Gastrocnemius medialis (tissue), 4 donors: ENCODE measurements around the gene SRRM3. TPM values are rescaled to one million over a fixed set of nuclear protein-coding genes. Genes with fewer than 3 reads are reported as not detected.
"Not testable (repeated sequence)": the region's sequence is repeated elsewhere in the genome, so short reads cannot be mapped to it uniquely, and the experiment has no call there.

Source experiments
- ATAC-seq, 2 donors: fragments of 150-250 bp; one replicate each; pipeline ENCODE4 v1.9.1; 2016
- DNase-seq, 2 donors: peaks; one replicate each; pipeline ENCODE4 v3.0.0-alpha.2; 2019
- H3K27ac ChIP-seq, 4 donors: fragments of 200-600 bp; sonication (generic); 1 replicate in 1 of 4; 2 replicates in 3 of 4; pipeline ENCODE4 v1.5.1; 2016 to 2018; ENCODE audit warnings: mild to moderate bottlenecking in 2 of 4, moderate library complexity in 1 of 4
- H3K27me3 ChIP-seq, 3 donors: fragments of 200-600 bp; sonication (generic) in 2 of 3; 1 replicate in 1 of 3; 2 replicates in 2 of 3; pipeline versions ENCODE4 v1.5.1 to v1.6.0; 2016 to 2019; ENCODE audit warnings: mild to moderate bottlenecking in 1 of 3, moderate library complexity in 1 of 3
- H3K36me3 ChIP-seq, 2 donors: fragments of 200-600 bp; sonication (generic) in 1 of 2; one replicate each; pipeline ENCODE4 v1.5.1; 2017 to 2018
- H3K4me1 ChIP-seq, 2 donors: fragments of 200-600 bp; sonication (generic) in 1 of 2; one replicate each; pipeline ENCODE4 v1.5.1; 2016 to 2017; ENCODE audit warnings: mild to moderate bottlenecking in 2 of 2
- H3K4me3 ChIP-seq, 4 donors: fragments of 200-600 bp; sonication (generic) in 3 of 4; 1 replicate in 1 of 4; 2 replicates in 3 of 4; pipeline ENCODE4 v1.5.1; 2016 to 2019; ENCODE audit warnings: mild to moderate bottlenecking in 2 of 4
- H3K9me3 ChIP-seq, 3 donors: fragments of 200-600 bp; sonication (generic) in 2 of 3; 1 replicate in 1 of 3; 2 replicates in 2 of 3; pipeline ENCODE4 v1.5.1; 2016 to 2019
- CTCF ChIP-seq, 5 experiments: fragments of 450-650 bp in 3 of 5; fragments of 200-600 bp in 2 of 5; sonication (generic) in 2 of 5; IDR thresholded peaks in 4 of 5; conservative IDR thresholded peaks in 1 of 5; 1 replicate in 4 of 5; 2 replicates in 1 of 5; pipeline ENCODE4 v1.5.1; 2016 to 2019; ENCODE audit warnings: antibody characterized with exemption in 5 of 5, mild to moderate bottlenecking in 3 of 5, moderate library complexity in 3 of 5
- POLR2A ChIP-seq, 2 donors: fragments of 450-650 bp; IDR thresholded peaks; one replicate each; pipeline ENCODE4 v1.6.1; 2017; ENCODE audit warnings: antibody characterized with exemption in 2 of 2, mild to moderate bottlenecking in 2 of 2, moderate library complexity in 2 of 2
- in situ Hi-C, 4 donors: fragments of 200-750 bp; cut with MboI; loops; one replicate each; pipeline versions ENCODE4 v1.15.0 to v1.8.0; 2017; ENCODE audit warnings: low sequenced_read_pairs in 4 of 4
- intact Hi-C: fragments of 100-400 bp; cut with DNase I; formaldehyde crosslinking; loops from one replicate; pipeline ENCODE4 v1.15.1; 2023; ENCODE audit warnings: low total_unique reads
- total RNA-seq, 4 donors: library from RNA; depleted of rRNA; stranded (reverse); fragments of >200 nt; gene quantifications; one replicate each; pipeline versions ENCODE4 v1.1.0 to v1.2.3, GENCODE V29; 2016

SRRM3 gene
- total RNA-seq, 4 donors from 2014 or later: 0.53 to 1.2 (median 0.84) TPM

DNA sequence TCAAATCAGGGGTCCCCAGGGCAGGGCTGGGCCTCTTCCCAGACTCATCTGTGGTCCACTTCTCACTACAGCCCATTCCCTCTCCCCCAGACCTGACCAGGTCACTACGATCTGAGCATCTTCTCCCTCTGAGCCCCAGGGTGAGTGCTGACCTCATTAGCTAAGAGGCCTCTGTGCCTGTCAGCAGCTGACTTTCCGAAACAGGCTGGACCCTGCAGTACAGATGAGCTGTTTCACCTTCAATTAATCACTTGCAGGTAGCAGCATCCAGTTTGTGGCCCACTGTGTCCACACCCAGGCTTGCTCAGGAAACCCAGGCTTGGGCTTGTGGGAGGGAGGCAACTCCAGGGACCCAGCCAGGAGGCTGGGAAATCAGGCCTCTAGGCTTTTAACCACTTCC, 24.3 kb downstream of the SRRM3 start:
- Histone ChIP-seq H3K27ac (no peak overlapping the region), H3K4me3 (no peak overlapping the region), H3K36me3 (no peaks in the 10 kb centered on the region), H3K4me1 (no peaks in the 10 kb centered on the region), H3K27me3 (peaks cover 16 to 47% (median 17%) of the 10 kb centered on the region in 3 donors), H3K9me3 (no peaks in the 10 kb centered on the region)
- in situ Hi-C loops: no loop called here
- no peak for ATAC-seq
- DNase-seq: no peak
- intact Hi-C loops: no loop called here
- TF ChIP-seq POLR2A (IDR thresholded peaks at IDR 0.05) (no peak), CTCF (IDR thresholded peaks at IDR 0.05 in 4 of 5, conservative IDR thresholded peaks at IDR 0.05 in 1 of 5) (no peak)

GRCh38 chr7:76226878-76227423, 25.3 kb downstream of the SRRM3 start:
- H3K9me3 ChIP-seq, H3K27ac ChIP-seq, DNase-seq, intact Hi-C loops, H3K4me1 ChIP-seq, ATAC-seq, in situ Hi-C loops, H3K4me3 ChIP-seq, H3K36me3 ChIP-seq: not testable (repeated sequence)
- peaks cover 13 to 53% (median 21%) of the 10 kb centered on the region in 3 donors for H3K27me3 ChIP-seq

- no peaks in the 10 kb centered on the region for H3K36me3 ChIP-seq
- no peak for TF ChIP-seq POLR2A (IDR thresholded peaks at IDR 0.05)
Observed at GRCh38 chr7:76230214-76230613, 28.5 kb downstream of the SRRM3 start.

DNA sequence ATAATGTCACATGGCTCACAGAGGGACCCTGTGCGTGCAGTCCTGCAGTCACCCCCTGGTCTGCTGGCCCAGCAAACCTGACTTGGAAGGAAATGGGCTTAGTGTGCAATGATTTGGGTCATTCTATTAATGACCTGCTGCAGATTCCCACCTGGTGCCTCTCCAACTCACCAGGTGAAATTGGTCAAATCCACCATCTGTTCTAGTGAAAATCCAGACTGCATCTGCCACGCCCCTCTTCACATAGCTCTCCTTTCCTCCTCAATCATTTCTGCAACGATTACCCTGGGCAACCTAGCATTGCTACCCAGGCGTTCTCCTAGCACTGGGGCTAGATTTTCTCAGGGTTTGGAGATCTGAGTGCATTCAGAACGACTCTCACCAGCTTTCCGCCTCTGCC, 29.4 kb downstream of the SRRM3 start:
- Histone ChIP-seq H3K9me3 (no peaks in the 10 kb centered on the region), H3K4me1 (peaks cover 0 to 5% of the 10 kb centered on the region in 2 donors), H3K27ac (no peak overlapping the region), H3K4me3 (no peak overlapping the region), H3K36me3 (no peaks in the 10 kb centered on the region), H3K27me3 (peaks cover 32 to 60% (median 37%) of the 10 kb centered on the region in 3 donors)
- DNase-seq: no peak
- intact Hi-C loops (no loop called here), in situ Hi-C loops (no loop called here)
- TF ChIP-seq CTCF (IDR thresholded peaks at IDR 0.05 in 4 of 5, conservative IDR thresholded peaks at IDR 0.05 in 1 of 5): no peak
- no peak for TF ChIP-seq POLR2A (IDR thresholded peaks at IDR 0.05)
- ATAC-seq: no peak

More at GRCh38 chr7:76230214-76230613, 28.5 kb downstream of the SRRM3 start:
- in situ Hi-C loops (no loop called here), intact Hi-C loops (no loop called here)
- Histone ChIP-seq H3K27ac (no peak overlapping the region), H3K4me3 (no peak overlapping the region), H3K9me3 (no peaks in the 10 kb centered on the region), H3K4me1 (peaks cover 0 to 5% of the 10 kb centered on the region in 2 donors), H3K27me3 (peaks cover 29 to 61% (median 39%) of the 10 kb centered on the region in 3 donors)
- no peak for ATAC-seq
- DNase-seq: no peak

DNA sequence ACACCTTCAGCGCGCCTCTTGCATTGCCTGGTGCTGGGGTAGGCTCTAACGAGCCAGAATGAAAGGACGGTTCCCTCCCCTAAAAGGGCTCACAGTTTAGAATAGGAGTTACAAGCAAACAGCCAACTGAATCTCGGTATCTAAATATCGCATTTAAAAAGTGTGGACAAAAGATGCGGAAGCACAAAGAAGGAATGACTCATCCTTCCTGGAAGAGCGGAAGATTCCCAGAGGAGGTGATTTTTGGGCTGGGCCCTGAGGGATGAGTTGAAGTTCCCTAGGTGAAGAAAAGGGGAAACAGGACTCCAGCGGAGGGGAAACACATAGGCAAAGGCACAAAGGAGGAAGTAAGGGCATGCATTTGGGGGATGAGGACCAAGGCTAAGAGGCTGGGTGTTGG, 29.9 kb downstream of the SRRM3 start:
- intact Hi-C loops: no loop called here

More for the DNA sequence above, 29.9 kb downstream of the SRRM3 start:
- H3K4me1 ChIP-seq: peaks cover 0 to 5% of the 10 kb centered on the region in 2 donors
- in situ Hi-C loops: no loop called here
- no peak overlapping the region for H3K27ac ChIP-seq
- H3K9me3 ChIP-seq: no peaks in the 10 kb centered on the region
- no peaks in the 10 kb centered on the region for H3K36me3 ChIP-seq
- DNase-seq (no peak), ATAC-seq (no peak)
- H3K4me3 ChIP-seq: no peak overlapping the region
- TF ChIP-seq CTCF (IDR thresholded peaks at IDR 0.05 in 4 of 5, conservative IDR thresholded peaks at IDR 0.05 in 1 of 5) (no peak), POLR2A (IDR thresholded peaks at IDR 0.05) (no peak)
- H3K27me3 ChIP-seq: peaks cover 32 to 54% (median 37%) of the 10 kb centered on the region in 3 donors
